H1 (cell line): ENCODE data around the gene ASPG. TPM values are rescaled to one million over a fixed set of nuclear protein-coding genes. Genes with fewer than 3 reads are reported as not detected.

Source experiments
- TBP ChIP-seq: IDR thresholded peaks from 2 replicates; pipeline ENCODE4 v1.6.1; 2011; ENCODE audit warnings: low read depth, low read length, improper control_type of control experiment
- polyA plus RNA-seq, 7 experiments: library from polyadenylated mRNA; depleted of rRNA in 3 of 7; stranded (reverse) in 5 of 7; unstranded in 2 of 7; fragments of >200 nt in 5 of 7; fragments of 200-250 nt in 2 of 7; gene quantifications; 1 replicate in 5 of 7; 2 replicates in 1 of 7; 4 replicates in 1 of 7; pipeline versions ENCODE4 v1.2.1 to v1.2.3, GENCODE V29; 2011 to 2013; ENCODE audit warnings: missing spikeins in 2 of 7, mixed read lengths in 2 of 7
- total RNA-seq: library from RNA; stranded (reverse); fragmentation: NEBNext Ultra II Directional; extraction: Animal tissue kit (Norgen Biotek cat#: 25700); gene quantifications from 2 replicates; pipeline ENCODE4 v1.2.1, GENCODE V29; 2021

The ASPG gene
- total and polyA plus RNA-seq, 2 of the 8 experiments (the other 6 are each of a cell fraction or from before 2014, with no cell fraction given) = 0.34 to 0.59 TPM

DNA sequence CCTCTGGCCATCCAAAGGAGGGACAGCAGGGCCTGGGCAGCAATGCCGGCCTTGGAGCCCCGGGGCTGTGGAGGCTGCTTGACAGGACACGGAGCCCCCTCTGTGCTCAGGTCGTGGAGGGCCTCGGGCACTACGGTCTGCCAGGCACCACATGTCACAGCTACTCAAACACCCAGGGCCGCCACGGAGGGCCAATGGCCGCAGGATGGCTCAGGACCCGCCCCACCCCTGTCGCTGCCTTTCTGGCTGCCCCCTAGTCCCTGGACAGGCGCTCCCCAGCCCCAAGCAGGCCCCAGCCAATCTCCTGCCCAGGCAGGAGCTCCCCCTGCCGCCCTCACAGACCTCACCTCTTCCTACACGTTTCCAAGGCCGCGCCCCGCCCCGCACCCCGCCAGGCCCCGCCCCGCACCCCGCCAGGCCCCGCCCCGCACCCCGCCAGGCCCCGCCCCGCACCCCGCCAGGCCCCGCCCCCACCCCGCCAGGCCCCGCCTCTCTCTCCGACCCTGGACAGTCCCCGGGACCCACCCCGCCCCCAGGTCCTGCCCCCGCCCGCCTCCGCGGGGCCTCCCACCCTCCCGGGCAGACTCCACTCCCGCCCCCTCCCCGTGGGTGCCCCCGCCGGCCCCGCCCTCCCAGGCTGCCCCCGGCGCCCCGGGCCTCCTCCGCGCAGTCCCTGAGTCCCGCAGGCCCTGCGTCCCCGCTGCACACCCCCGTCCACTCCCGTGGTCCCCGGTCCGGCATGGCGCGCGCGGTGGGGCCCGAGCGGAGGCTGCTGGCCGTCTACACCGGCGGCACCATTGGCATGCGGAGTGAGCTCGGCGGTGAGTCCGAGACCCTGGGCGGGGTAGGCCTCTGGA is at the start of gene ASPG (continued):
- no peak for TF ChIP-seq TBP
